Progenitor cell of endocrine pancreas (in vitro differentiated cells): ENCODE measurements around the gene SLC1A7. TPM values are rescaled to one million over a fixed set of nuclear protein-coding genes. Genes with fewer than 3 reads are reported as not detected.
A peak's percentile ranks its signal among the peaks of the same experiment; 100 is the strongest.

ENCODE experiments used
- DNase-seq: peaks from one replicate; pipeline ENCODE4 v3.0.0; 2021; ENCODE audit warnings: low spot score; ENCODE audit not compliant: unreplicated experiment
- H3K27ac Mint-ChIP-seq: 2 replicates; pipeline ENCODE4 v1.8.0; 2021; ENCODE audit warnings: mild to moderate bottlenecking, moderate library complexity, mixed read lengths
- H3K27me3 Mint-ChIP-seq: 2 replicates; pipeline ENCODE4 v1.8.0; 2021; ENCODE audit warnings: mixed read lengths
- H3K36me3 Mint-ChIP-seq: 2 replicates; pipeline ENCODE4 v1.8.0; 2022; ENCODE audit warnings: mixed read lengths; ENCODE audit not compliant: insufficient read depth
- H3K4me1 Mint-ChIP-seq: 2 replicates; pipeline ENCODE4 v1.8.0; 2021; ENCODE audit warnings: low read depth, mixed read lengths
- H3K4me3 Mint-ChIP-seq: 2 replicates; pipeline ENCODE4 v1.8.0; 2021; ENCODE audit warnings: low read depth, mild to moderate bottlenecking, moderate library complexity, mixed read lengths
- H3K9me3 Mint-ChIP-seq: 2 replicates; pipeline ENCODE4 v1.8.0; 2021; ENCODE audit warnings: low read depth, mixed read lengths
- total RNA-seq: library from RNA; stranded (reverse); gene quantifications from 2 replicates; pipeline ENCODE4 v1.2.1, GENCODE V29; 2021
- TF ChIP-seq, protein P1 (sequence below): fragments of 200-600 bp; sonication (generic); IDR thresholded peaks from one replicate; pipeline ENCODE4 v1.5.0; 2021; ENCODE audit warnings: antibody characterized with exemption, mild to moderate bottlenecking; ENCODE audit not compliant: unreplicated experiment

SLC1A7 gene
- total RNA-seq, 1 donor from 2014 or later = not detected

DNA sequence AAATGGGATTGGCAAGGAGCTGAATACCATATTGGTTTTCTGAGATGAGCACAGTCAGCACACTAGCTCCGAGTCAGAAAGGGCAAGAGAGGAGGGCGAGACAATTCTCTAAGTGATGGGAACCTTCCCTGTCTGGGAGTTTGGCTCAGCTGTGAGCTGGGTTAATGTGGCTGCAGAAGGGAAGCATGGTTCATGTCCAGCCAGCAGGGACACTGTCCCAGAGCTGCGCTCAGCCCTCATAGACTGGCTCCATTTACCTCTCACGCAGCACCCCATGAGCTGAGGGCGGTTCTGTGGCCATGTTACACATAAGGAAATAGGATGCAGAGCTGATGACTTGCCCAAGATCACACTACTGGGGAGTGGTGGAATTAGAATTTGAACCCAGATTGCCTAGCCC, 38.5 kb upstream of the SLC1A7 start:
- Mint-ChIP-seq H3K9me3 (no peaks in the 10 kb centered on the region), H3K4me1 (peaks cover 7% of the 10 kb centered on the region), H3K36me3 (no peaks in the 10 kb centered on the region), H3K27me3 (peaks cover 41% of the 10 kb centered on the region), H3K27ac (no peak overlapping the region), H3K4me3 (no peak overlapping the region)
- TF ChIP-seq, protein P1, sequence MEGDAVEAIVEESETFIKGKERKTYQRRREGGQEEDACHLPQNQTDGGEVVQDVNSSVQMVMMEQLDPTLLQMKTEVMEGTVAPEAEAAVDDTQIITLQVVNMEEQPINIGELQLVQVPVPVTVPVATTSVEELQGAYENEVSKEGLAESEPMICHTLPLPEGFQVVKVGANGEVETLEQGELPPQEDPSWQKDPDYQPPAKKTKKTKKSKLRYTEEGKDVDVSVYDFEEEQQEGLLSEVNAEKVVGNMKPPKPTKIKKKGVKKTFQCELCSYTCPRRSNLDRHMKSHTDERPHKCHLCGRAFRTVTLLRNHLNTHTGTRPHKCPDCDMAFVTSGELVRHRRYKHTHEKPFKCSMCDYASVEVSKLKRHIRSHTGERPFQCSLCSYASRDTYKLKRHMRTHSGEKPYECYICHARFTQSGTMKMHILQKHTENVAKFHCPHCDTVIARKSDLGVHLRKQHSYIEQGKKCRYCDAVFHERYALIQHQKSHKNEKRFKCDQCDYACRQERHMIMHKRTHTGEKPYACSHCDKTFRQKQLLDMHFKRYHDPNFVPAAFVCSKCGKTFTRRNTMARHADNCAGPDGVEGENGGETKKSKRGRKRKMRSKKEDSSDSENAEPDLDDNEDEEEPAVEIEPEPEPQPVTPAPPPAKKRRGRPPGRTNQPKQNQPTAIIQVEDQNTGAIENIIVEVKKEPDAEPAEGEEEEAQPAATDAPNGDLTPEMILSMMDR = no peak
- no peak for DNase-seq

DNA sequence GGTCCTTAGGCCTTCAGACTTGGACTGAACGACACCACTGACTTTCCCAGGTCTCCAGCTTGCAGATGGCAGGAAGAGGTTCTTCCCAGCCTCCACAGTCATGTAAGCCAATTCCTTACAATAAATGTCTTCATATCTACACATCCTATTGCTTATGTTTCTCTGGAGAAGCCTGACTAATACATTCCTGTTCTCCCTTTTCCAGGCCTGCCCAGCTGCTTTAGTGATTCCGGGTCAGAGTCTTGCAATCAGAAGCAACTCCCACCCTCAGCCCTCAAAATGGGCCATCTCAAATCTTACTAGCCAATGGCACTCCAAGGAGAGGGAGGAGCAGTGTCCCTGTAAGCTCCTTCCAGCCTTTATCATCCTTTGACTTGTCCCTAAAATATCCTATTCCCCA, 37.8 kb upstream of the SLC1A7 start:
- H3K4me3 Mint-ChIP-seq = no peak overlapping the region
- H3K36me3 Mint-ChIP-seq = no peaks in the 10 kb centered on the region
- no peak for DNase-seq
- peaks cover 7% of the 10 kb centered on the region for H3K4me1 Mint-ChIP-seq
- TF ChIP-seq, protein P1 = no peak
- H3K27ac Mint-ChIP-seq = no peak overlapping the region
- no peaks in the 10 kb centered on the region for H3K9me3 Mint-ChIP-seq
- peaks cover 48% of the 10 kb centered on the region for H3K27me3 Mint-ChIP-seq

DNA sequence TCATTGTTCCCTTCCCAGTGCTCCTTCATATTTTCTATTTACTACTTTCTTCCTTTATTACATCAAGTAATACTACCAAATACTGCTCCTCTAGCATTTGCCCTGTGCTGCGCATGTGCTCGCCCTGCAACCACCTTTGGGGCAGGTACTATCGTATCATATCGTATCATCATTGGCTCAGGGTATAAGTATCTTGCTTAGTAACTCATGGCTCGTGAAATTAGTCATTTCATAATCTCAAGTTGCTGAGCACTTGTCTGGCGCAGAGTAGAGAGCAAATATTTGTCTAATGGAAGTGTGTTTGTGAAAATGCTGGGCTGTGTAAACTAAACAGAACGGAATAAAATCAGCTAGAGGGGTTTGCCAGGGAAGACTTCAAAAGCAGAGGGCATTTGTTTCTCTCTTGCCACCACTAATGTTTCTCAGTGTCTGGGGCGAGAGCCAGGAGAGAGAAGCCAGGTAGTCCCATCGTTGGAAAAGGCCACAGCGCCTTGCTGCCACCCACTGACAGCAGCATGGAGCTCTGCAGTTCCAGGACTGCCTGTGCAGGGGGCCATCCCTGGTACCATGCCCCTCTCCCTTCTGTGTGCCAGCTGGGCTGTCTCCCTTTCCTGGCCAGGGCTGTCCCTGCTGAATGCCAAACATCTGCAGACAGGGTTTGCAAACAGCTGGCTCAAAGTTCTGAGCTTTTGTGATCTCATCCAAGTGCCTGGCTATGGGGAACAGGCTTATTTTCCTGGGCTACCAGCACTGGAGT, 34.2 kb upstream of the SLC1A7 start:
- Mint-ChIP-seq H3K9me3 (no peaks in the 10 kb centered on the region), H3K27ac (no peak overlapping the region), H3K4me3 (no peak overlapping the region)

DNA sequence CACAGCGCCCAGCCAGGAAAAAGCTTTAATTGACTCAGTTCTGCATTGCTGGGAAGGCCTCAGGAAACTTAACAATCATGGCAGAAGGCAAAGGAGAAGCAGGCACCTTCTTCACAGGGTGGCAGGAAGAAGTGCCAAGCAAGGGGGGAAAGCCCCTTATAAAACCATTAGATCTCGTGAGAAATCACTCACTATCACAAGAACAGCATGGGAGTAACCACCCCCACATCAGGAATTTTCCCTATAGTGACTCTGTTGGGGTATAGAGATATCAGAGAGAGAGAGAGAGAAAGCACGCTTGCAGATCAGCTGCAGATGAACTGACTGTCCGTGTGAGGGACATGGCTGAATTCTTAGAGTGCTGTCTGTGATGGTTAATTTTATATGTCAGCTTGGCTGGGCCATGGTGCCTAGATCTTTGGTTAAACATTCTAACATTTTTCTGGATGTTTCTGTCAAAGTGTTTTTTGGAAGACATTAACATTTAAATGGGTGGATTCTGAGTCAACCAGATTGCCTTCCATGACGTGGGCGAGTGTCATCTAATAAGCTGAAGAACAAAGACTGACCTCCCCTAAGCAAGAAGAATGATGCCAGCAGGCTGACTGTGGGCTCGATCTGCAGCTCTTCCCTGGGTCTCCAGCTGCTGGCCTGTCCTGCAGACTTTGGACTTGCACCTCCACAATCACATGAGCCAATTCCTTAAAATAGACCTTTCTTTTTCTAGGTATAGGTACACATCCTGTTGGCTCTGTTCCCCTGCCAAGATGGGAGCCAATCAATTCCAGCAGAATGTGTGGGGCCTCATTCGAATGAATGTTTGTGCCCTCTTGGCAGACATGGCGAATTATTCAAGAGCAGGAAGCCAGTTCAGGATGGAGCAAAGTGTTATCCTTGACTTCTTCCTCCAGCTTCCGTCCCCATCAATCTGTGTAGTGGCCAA, 32.8 kb upstream of the SLC1A7 start:
- H3K27me3 Mint-ChIP-seq = peaks cover 76% of the 10 kb centered on the region
- H3K4me3 Mint-ChIP-seq = no peak overlapping the region
- no peak for DNase-seq
- TF ChIP-seq, protein P1 = no peak
- no peak overlapping the region for H3K27ac Mint-ChIP-seq
- peaks cover 7% of the 10 kb centered on the region for H3K4me1 Mint-ChIP-seq
- H3K9me3 Mint-ChIP-seq = no peaks in the 10 kb centered on the region
- no peaks in the 10 kb centered on the region for H3K36me3 Mint-ChIP-seq

More for the DNA sequence above, 34.2 kb upstream of the SLC1A7 start:
- Mint-ChIP-seq H3K4me1 (peaks cover 7% of the 10 kb centered on the region), H3K36me3 (no peaks in the 10 kb centered on the region), H3K27me3 (peaks cover 80% of the 10 kb centered on the region)
- TF ChIP-seq, protein P1 = no peak
- DNase-seq = no peak

DNA sequence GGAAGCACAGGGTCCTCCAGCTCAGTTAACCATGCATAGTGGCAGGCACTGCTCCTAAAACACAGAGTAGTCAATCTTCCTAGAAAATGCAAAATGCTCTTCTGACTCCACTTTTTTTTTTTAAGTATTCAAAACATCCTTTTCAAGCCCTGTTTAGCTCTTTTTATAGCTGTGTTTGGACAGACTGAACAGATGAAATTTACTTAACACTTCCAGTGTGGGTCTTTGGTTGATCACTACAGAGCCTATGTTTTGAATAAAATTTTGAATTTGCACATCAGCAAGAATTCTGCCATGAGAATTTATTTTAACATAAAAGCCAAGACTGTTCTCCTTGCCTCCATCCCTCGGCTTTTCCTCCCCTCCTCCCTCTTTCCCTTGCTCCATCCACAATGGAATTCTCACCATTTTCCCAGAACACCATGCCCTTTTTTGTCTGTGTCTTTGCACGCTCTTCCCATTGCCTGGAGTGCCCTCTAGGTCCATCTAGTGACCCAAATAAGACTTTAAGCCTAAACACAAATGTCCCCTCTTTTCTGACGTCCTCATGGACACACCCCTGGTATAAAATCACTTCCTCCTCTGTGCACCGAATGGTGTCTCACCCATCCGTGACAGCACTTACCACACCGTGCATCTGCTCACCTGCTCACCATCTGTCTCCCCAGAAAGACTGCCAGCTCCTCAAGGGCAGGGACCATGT, 30.1 kb upstream of the SLC1A7 start:
- no peak for DNase-seq
- H3K27me3 Mint-ChIP-seq = peaks cover 69% of the 10 kb centered on the region
- TF ChIP-seq, protein P1 = peak; percentile 10
- no peak overlapping the region for H3K27ac Mint-ChIP-seq
- H3K9me3 Mint-ChIP-seq = no peaks in the 10 kb centered on the region
- peaks cover 7% of the 10 kb centered on the region for H3K4me1 Mint-ChIP-seq
- no peak overlapping the region for H3K4me3 Mint-ChIP-seq
- no peaks in the 10 kb centered on the region for H3K36me3 Mint-ChIP-seq
